Liver (tissue), 9 donors: ENCODE data around the gene FAM170B. TPM values are rescaled to one million over a fixed set of nuclear protein-coding genes. Genes with fewer than 3 reads are reported as not detected.

Experiments
- DNase-seq: peaks from one replicate; pipeline ENCODE4 v3.0.0-alpha.2; 2017; ENCODE audit warnings: low spot score
- H3K27ac ChIP-seq, 2 donors: one replicate each; pipeline ENCODE4 v1.7.0; 2013; ENCODE audit warnings: inconsistent platforms in 2 of 2, low read length in 2 of 2, control low read depth in 1 of 2, low read depth in 1 of 2, mild to moderate bottlenecking in 1 of 2
- H3K27me3 ChIP-seq, 4 donors: one replicate each; pipeline versions ENCODE4 v1.6.1 to v1.7.0; 2013; ENCODE audit warnings: low read length in 3 of 4, inconsistent platforms in 1 of 4, mild to moderate bottlenecking in 1 of 4, moderate library complexity in 1 of 4; ENCODE audit not compliant: control insufficient read depth in 4 of 4, insufficient read depth in 4 of 4
- H3K36me3 ChIP-seq, 4 donors: one replicate each; pipeline versions ENCODE4 v1.6.1 to v1.7.0; 2013; ENCODE audit warnings: low read length in 3 of 4, mild to moderate bottlenecking in 3 of 4, low read depth in 1 of 4, moderate library complexity in 1 of 4; ENCODE audit not compliant: control insufficient read depth in 4 of 4, insufficient read depth in 3 of 4
- H3K4me1 ChIP-seq, 4 donors: one replicate each; pipeline versions ENCODE4 v1.6.1 to v1.7.0; 2013; ENCODE audit warnings: low read length in 3 of 4, mild to moderate bottlenecking in 3 of 4, moderate library complexity in 1 of 4; ENCODE audit not compliant: control insufficient read depth in 4 of 4, insufficient read depth in 4 of 4
- H3K4me3 ChIP-seq, 3 donors: one replicate each; pipeline versions ENCODE4 v1.6.1 to v1.7.0; 2013; ENCODE audit warnings: low read length in 3 of 3, control low read depth in 1 of 3, low read depth in 1 of 3, mild to moderate bottlenecking in 1 of 3
- H3K9ac ChIP-seq, 2 donors: one replicate each; pipeline ENCODE4 v1.7.0; 2013; ENCODE audit warnings: low read length in 2 of 2, mild to moderate bottlenecking in 2 of 2, moderate library complexity in 2 of 2, control low read depth in 1 of 2, low read depth in 1 of 2
- H3K9me3 ChIP-seq, 4 donors: one replicate each; pipeline versions ENCODE4 v1.6.1 to v1.7.0; 2013; ENCODE audit warnings: low read length in 3 of 4; ENCODE audit not compliant: control insufficient read depth in 4 of 4
- EGR1 ChIP-seq, 2 donors: IDR thresholded peaks; 2 replicates each; pipeline ENCODE4 v1.6.1; 2016 to 2018; ENCODE audit warnings: antibody characterized with exemption in 2 of 2, low read depth in 2 of 2
- FOXA2 ChIP-seq: IDR thresholded peaks from 2 replicates; pipeline ENCODE4 v1.6.1; 2016; ENCODE audit warnings: antibody characterized with exemption
- GABPA ChIP-seq, 2 donors: IDR thresholded peaks in 1 of 2; conservative IDR thresholded peaks in 1 of 2; 2 replicates each; pipeline ENCODE4 v1.6.1; 2016; ENCODE audit warnings: antibody characterized with exemption in 2 of 2, mild to moderate bottlenecking in 1 of 2, moderate library complexity in 1 of 2
- HNF4A ChIP-seq, 2 donors: conservative IDR thresholded peaks; 2 replicates each; pipeline ENCODE4 v1.6.1; 2016; ENCODE audit warnings: antibody characterized with exemption in 2 of 2, mild to moderate bottlenecking in 2 of 2
- HNF4G ChIP-seq: IDR thresholded peaks from 2 replicates; pipeline ENCODE4 v1.6.1; 2016; ENCODE audit warnings: antibody characterized with exemption
- JUND ChIP-seq, 2 donors: IDR thresholded peaks; 2 replicates each; pipeline ENCODE4 v1.6.1; 2016; ENCODE audit warnings: antibody characterized with exemption in 2 of 2
- NR2F2 ChIP-seq: IDR thresholded peaks from 2 replicates; pipeline ENCODE4 v1.6.1; 2016; ENCODE audit warnings: antibody characterized with exemption
- RAD21 ChIP-seq, 2 donors: IDR thresholded peaks; 2 replicates each; pipeline ENCODE4 v1.6.1; 2016; ENCODE audit warnings: antibody characterized with exemption in 2 of 2, mild to moderate bottlenecking in 2 of 2
- RXRA ChIP-seq, 2 donors: IDR thresholded peaks; 2 replicates each; pipeline ENCODE4 v1.6.1; 2017 to 2018; ENCODE audit warnings: antibody characterized with exemption in 2 of 2, mild to moderate bottlenecking in 1 of 2
- SP1 ChIP-seq: IDR thresholded peaks from 2 replicates; pipeline ENCODE4 v1.6.1; 2018; ENCODE audit warnings: antibody characterized with exemption, mild to moderate bottlenecking
- TAF1 ChIP-seq: conservative IDR thresholded peaks from 2 replicates; pipeline ENCODE4 v1.6.1; 2016; ENCODE audit warnings: antibody characterized with exemption, mild to moderate bottlenecking
- YY1 ChIP-seq: IDR thresholded peaks from 2 replicates; pipeline ENCODE4 v1.6.1; 2016; ENCODE audit warnings: antibody characterized with exemption, mild to moderate bottlenecking
- WGBS: extraction: QIAGEN DNeasy Blood & Tissue Kit; methylation state at CpG from one replicate; pipeline ENCODE4 v1.1.7; 2013; 5-methylcytosine and 5-hydroxymethylcytosine counted together
- polyA plus RNA-seq, 2 donors: library from polyadenylated mRNA; stranded (reverse) in 1 of 2; unstranded in 1 of 2; fragments of 200-250 nt in 1 of 2; fragments of >200 nt in 1 of 2; fragmentation: Nextera tagmentation in 1 of 2; extraction: Ambion mirVana in 1 of 2; gene quantifications; one replicate each; pipeline versions ENCODE4 v1.2.1 to v1.2.3, GENCODE V29; 2013 to 2015
- total RNA-seq, 2 donors: library from RNA; depleted of rRNA; stranded (reverse); fragments of >200 nt; gene quantifications; one replicate each; pipeline ENCODE4 v1.2.3, GENCODE V29; 2014
- TF ChIP-seq, protein P1 (sequence below): IDR thresholded peaks from 2 replicates; pipeline ENCODE4 v1.6.1; 2016; ENCODE audit warnings: antibody characterized with exemption
- TF ChIP-seq, protein P2 (sequence below): fragments of 150-350 bp; IDR thresholded peaks from 2 replicates; pipeline ENCODE4 v1.5.1; 2017; ENCODE audit warnings: improper control_type of control experiment, low read depth, low read length; ENCODE audit not compliant: missing input control
- TF ChIP-seq, protein P3 (sequence below): IDR thresholded peaks from 2 replicates; pipeline ENCODE4 v1.6.1; 2016; ENCODE audit warnings: antibody characterized with exemption
- TF ChIP-seq, protein P4 (sequence below): IDR thresholded peaks from 2 replicates; pipeline ENCODE4 v1.6.1; 2016; ENCODE audit warnings: antibody characterized with exemption, mild to moderate bottlenecking
- TF ChIP-seq, protein P5 (sequence below): IDR thresholded peaks from 2 replicates; pipeline ENCODE4 v1.6.1; 2016; ENCODE audit warnings: antibody characterized with exemption
- donor health status: healthy.
- donor health status: healthy.
- donor health status: healthy.
- donor health status: healthy.
- donor health status: healthy.

FAM170B gene
- total and polyA plus RNA-seq, 4 donors, result not detected

DNA sequence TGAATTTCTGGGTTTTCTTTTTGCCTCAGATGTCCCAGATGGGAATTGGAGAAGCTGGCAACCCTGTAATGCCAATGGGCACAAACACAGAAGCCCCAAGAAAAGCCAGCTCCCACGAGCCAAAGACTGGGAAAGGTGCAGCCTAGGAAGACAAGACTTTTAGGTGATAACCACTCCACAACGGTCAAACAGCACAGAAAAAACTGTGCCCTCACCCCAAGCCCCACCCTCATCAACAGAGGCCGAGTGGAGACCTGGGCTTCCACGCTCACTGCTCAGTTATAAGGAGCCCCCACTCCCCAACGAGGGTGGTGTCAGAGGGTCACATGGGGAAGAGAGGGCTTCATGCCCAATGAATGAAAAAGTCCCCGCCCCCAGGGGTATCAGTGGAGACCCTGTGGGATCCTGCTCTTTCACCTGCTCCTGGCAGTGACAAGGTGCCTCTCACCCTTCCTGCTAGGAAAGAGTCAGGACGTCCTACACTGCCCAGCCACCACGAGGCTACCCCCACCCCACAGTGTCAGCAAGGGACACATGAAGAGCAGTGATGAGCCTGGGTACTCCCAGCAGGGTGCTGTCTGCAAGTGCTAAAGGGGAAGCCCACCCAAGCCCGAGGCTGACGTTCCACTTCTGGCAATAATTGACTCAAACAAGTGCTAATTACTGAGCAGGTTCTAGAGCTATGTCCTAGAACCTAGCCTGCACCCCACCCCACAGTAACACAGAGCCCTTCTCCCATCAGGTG lies 46.0 kb upstream of the FAM170B start:
- WGBS, result 59% methylated on average over 10 of the region's 10 CpGs
- Histone ChIP-seq H3K9ac (no peak overlapping the region), H3K27ac (no peak overlapping the region), H3K36me3 (no peaks in the 10 kb centered on the region), H3K4me3 (no peak overlapping the region), H3K27me3 (no peaks in the 10 kb centered on the region), H3K4me1 (no peaks in the 10 kb centered on the region), H3K9me3 (no peaks in the 10 kb centered on the region)
- TF ChIP-seq JUND (IDR thresholded peaks at IDR 0.05), result no peak
- TF ChIP-seq, protein P1, sequence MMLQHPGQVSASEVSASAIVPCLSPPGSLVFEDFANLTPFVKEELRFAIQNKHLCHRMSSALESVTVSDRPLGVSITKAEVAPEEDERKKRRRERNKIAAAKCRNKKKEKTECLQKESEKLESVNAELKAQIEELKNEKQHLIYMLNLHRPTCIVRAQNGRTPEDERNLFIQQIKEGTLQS, result no peak
- TF ChIP-seq RAD21 (IDR thresholded peaks at IDR 0.05), result no peak
- no peak for TF ChIP-seq HNF4A (conservative IDR thresholded peaks at IDR 0.05)
- TF ChIP-seq, protein P2, sequence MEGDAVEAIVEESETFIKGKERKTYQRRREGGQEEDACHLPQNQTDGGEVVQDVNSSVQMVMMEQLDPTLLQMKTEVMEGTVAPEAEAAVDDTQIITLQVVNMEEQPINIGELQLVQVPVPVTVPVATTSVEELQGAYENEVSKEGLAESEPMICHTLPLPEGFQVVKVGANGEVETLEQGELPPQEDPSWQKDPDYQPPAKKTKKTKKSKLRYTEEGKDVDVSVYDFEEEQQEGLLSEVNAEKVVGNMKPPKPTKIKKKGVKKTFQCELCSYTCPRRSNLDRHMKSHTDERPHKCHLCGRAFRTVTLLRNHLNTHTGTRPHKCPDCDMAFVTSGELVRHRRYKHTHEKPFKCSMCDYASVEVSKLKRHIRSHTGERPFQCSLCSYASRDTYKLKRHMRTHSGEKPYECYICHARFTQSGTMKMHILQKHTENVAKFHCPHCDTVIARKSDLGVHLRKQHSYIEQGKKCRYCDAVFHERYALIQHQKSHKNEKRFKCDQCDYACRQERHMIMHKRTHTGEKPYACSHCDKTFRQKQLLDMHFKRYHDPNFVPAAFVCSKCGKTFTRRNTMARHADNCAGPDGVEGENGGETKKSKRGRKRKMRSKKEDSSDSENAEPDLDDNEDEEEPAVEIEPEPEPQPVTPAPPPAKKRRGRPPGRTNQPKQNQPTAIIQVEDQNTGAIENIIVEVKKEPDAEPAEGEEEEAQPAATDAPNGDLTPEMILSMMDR, result no peak
- TF ChIP-seq EGR1 (IDR thresholded peaks at IDR 0.05; ENCODE audit: low read depth in 2 of 2), result no peak
- TF ChIP-seq, protein P3, sequence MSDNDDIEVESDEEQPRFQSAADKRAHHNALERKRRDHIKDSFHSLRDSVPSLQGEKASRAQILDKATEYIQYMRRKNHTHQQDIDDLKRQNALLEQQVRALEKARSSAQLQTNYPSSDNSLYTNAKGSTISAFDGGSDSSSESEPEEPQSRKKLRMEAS, result no peak
- no peak for TF ChIP-seq YY1
- TF ChIP-seq RXRA (IDR thresholded peaks at IDR 0.05), result no peak
- TF ChIP-seq GABPA (IDR thresholded peaks at IDR 0.05 in 1 of 2, conservative IDR thresholded peaks at IDR 0.05 in 1 of 2), result no peak
- TF ChIP-seq TAF1, result no peak
- TF ChIP-seq, protein P4, sequence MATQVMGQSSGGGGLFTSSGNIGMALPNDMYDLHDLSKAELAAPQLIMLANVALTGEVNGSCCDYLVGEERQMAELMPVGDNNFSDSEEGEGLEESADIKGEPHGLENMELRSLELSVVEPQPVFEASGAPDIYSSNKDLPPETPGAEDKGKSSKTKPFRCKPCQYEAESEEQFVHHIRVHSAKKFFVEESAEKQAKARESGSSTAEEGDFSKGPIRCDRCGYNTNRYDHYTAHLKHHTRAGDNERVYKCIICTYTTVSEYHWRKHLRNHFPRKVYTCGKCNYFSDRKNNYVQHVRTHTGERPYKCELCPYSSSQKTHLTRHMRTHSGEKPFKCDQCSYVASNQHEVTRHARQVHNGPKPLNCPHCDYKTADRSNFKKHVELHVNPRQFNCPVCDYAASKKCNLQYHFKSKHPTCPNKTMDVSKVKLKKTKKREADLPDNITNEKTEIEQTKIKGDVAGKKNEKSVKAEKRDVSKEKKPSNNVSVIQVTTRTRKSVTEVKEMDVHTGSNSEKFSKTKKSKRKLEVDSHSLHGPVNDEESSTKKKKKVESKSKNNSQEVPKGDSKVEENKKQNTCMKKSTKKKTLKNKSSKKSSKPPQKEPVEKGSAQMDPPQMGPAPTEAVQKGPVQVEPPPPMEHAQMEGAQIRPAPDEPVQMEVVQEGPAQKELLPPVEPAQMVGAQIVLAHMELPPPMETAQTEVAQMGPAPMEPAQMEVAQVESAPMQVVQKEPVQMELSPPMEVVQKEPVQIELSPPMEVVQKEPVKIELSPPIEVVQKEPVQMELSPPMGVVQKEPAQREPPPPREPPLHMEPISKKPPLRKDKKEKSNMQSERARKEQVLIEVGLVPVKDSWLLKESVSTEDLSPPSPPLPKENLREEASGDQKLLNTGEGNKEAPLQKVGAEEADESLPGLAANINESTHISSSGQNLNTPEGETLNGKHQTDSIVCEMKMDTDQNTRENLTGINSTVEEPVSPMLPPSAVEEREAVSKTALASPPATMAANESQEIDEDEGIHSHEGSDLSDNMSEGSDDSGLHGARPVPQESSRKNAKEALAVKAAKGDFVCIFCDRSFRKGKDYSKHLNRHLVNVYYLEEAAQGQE, result no peak
- TF ChIP-seq NR2F2, result no peak
- no peak for TF ChIP-seq HNF4G
- TF ChIP-seq SP1, result no peak
- TF ChIP-seq, protein P5, sequence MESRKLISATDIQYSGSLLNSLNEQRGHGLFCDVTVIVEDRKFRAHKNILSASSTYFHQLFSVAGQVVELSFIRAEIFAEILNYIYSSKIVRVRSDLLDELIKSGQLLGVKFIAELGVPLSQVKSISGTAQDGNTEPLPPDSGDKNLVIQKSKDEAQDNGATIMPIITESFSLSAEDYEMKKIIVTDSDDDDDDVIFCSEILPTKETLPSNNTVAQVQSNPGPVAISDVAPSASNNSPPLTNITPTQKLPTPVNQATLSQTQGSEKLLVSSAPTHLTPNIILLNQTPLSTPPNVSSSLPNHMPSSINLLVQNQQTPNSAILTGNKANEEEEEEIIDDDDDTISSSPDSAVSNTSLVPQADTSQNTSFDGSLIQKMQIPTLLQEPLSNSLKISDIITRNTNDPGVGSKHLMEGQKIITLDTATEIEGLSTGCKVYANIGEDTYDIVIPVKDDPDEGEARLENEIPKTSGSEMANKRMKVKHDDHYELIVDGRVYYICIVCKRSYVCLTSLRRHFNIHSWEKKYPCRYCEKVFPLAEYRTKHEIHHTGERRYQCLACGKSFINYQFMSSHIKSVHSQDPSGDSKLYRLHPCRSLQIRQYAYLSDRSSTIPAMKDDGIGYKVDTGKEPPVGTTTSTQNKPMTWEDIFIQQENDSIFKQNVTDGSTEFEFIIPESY, result no peak
- TF ChIP-seq FOXA2, result no peak
- peak; percentile 20 for DNase-seq
